ENCODE data around the gene FBXO36.

The FBXO36 gene

GRCh38 chr2:229993236-229993635, 70.9 kb downstream of the FBXO36 start:
- TF ChIP-seq FOXP2 (optimal IDR thresholded peaks at IDR 0.05; ENCODE audit: borderline replicate concordance, extremely low read depth, extremely low read length, insufficient read depth) = no peak
- TF ChIP-seq REST (IDR thresholded peaks at IDR 0.05; ENCODE audit: insufficient read depth in 1 of 2, low read depth in 2 of 2, low read length in 2 of 2) = no peak
- no peak for TF ChIP-seq POLR2AphosphoS5 (IDR thresholded peaks at IDR 0.05; ENCODE audit: low read depth, low read length)
- no peak for TF ChIP-seq TAF1 (IDR thresholded peaks at IDR 0.05; ENCODE audit: borderline replicate concordance, insufficient read depth, low read length)
- no peak for TF ChIP-seq SIN3A (IDR thresholded peaks at IDR 0.05; ENCODE audit: borderline replicate concordance, insufficient read depth, low read length)

- TF ChIP-seq TAF1 (IDR thresholded peaks at IDR 0.05; ENCODE audit: borderline replicate concordance, insufficient read depth, low read length) (no peak), REST (IDR thresholded peaks at IDR 0.05; ENCODE audit: insufficient read depth in 1 of 2, low read depth in 2 of 2, low read length in 2 of 2) (no peak)
Measured at GRCh38 chr2:229996320-229996719, 74.0 kb downstream of the FBXO36 start.

GRCh38 chr2:229997565-229997964, 75.3 kb downstream of the FBXO36 start:
- TF ChIP-seq FOXP2 (optimal IDR thresholded peaks at IDR 0.05; ENCODE audit: borderline replicate concordance, extremely low read depth, extremely low read length, insufficient read depth) (no peak), POLR2AphosphoS5 (IDR thresholded peaks at IDR 0.05; ENCODE audit: low read depth, low read length) (no peak), TAF1 (IDR thresholded peaks at IDR 0.05; ENCODE audit: borderline replicate concordance, insufficient read depth, low read length) (no peak), SIN3A (IDR thresholded peaks at IDR 0.05; ENCODE audit: borderline replicate concordance, insufficient read depth, low read length) (no peak)

- TF ChIP-seq SIN3A (IDR thresholded peaks at IDR 0.05; ENCODE audit: borderline replicate concordance, insufficient read depth, low read length) (no peak), POLR2AphosphoS5 (IDR thresholded peaks at IDR 0.05; ENCODE audit: low read depth, low read length) (no peak), TAF1 (IDR thresholded peaks at IDR 0.05; ENCODE audit: borderline replicate concordance, insufficient read depth, low read length) (no peak), REST (IDR thresholded peaks at IDR 0.05; ENCODE audit: insufficient read depth in 1 of 2, low read depth in 2 of 2, low read length in 2 of 2) (no peak), FOXP2 (optimal IDR thresholded peaks at IDR 0.05; ENCODE audit: borderline replicate concordance, extremely low read depth, extremely low read length, insufficient read depth) (no peak)
Measured at GRCh38 chr2:230000118-230000841, 78.0 kb downstream of the FBXO36 start.

- no peak for TF ChIP-seq REST (IDR thresholded peaks at IDR 0.05; ENCODE audit: insufficient read depth in 1 of 2, low read depth in 2 of 2, low read length in 2 of 2)
- TF ChIP-seq FOXP2 (optimal IDR thresholded peaks at IDR 0.05; ENCODE audit: borderline replicate concordance, extremely low read depth, extremely low read length, insufficient read depth) = no peak
- TF ChIP-seq TAF1 (IDR thresholded peaks at IDR 0.05; ENCODE audit: borderline replicate concordance, insufficient read depth, low read length) = no peak
- TF ChIP-seq SIN3A (IDR thresholded peaks at IDR 0.05; ENCODE audit: borderline replicate concordance, insufficient read depth, low read length) = no peak
- no peak for TF ChIP-seq POLR2AphosphoS5 (IDR thresholded peaks at IDR 0.05; ENCODE audit: low read depth, low read length)
Measured at GRCh38 chr2:230007931-230008707, 85.8 kb downstream of the FBXO36 start.

Measured in PFSK-1 (cell line).